PC-3 (cell line): ENCODE results near the gene ZNF37A. TPM values are rescaled to one million over a fixed set of nuclear protein-coding genes. Genes with fewer than 3 reads are reported as not detected.
"Not testable (repeated sequence)": the region's sequence is repeated elsewhere in the genome, so short reads cannot be mapped to it uniquely, and the experiment has no call there.

Experiments used
- ATAC-seq: fragments of 200-7000 bp; cut with Tn5 transposase; 2 replicates; pipeline ENCODE4 v1.9.1; 2020; ENCODE audit warnings: mild to moderate bottlenecking, moderate library complexity
- BruUV-seq: library from RNA; stranded (reverse); fragments of 400-500 nt; replicated peaks from 2 replicates; lab custom pipeline; 2021; lab: Mats Ljungman, UMichigan
- CTCF ChIA-PET: fragments of 300-600 bp; sonication (Branson Sonifier 250); formaldehyde crosslinking; loops from one replicate; lab custom pipeline; 2022; ENCODE audit warnings: antibody characterized with exemption; lab: Charles Lee
- POLR2A ChIA-PET: fragments of 300-600 bp; sonication (Branson Sonifier 250); formaldehyde crosslinking; loops from one replicate; lab custom pipeline; 2022; ENCODE audit warnings: antibody characterized with exemption; ENCODE audit not compliant: unreplicated experiment; lab: Charles Lee
- DNase-seq: peaks from one replicate; pipeline ENCODE4 v3.0.0-alpha.2; 2015
- H2AFZ ChIP-seq: fragments of 300-600 bp; sonication (generic); 2 replicates; pipeline ENCODE4 v1.6.0; 2016; ENCODE audit warnings: antibody characterized with exemption, low read length
- H3F3A ChIP-seq: fragments of 300-600 bp; sonication (generic); one replicate; pipeline ENCODE4 v1.6.0; 2017; ENCODE audit warnings: antibody characterized with exemption, low read length, control low read depth, mild to moderate bottlenecking; ENCODE audit not compliant: unreplicated experiment
- H3K27ac ChIP-seq: fragments of 300-600 bp; sonication (generic); 2 replicates; pipeline ENCODE4 v1.5.1; 2016; ENCODE audit warnings: mild to moderate bottlenecking, low read length
- H3K27me3 ChIP-seq: fragments of 300-600 bp; sonication (generic); 2 replicates; pipeline ENCODE4 v1.6.1; 2016; ENCODE audit warnings: low read length, mixed read lengths
- H3K36me3 ChIP-seq: fragments of 300-600 bp; sonication (generic); 2 replicates; pipeline ENCODE4 v1.6.1; 2016; ENCODE audit warnings: low read depth, mixed run types, low read length, mixed read lengths
- H3K4me1 ChIP-seq: fragments of 300-600 bp; sonication (generic); 2 replicates; pipeline ENCODE4 v1.5.1; 2016; ENCODE audit warnings: low read length; ENCODE audit not compliant: insufficient read depth
- H3K4me2 ChIP-seq: fragments of 300-600 bp; sonication (generic); 2 replicates; pipeline ENCODE4 v1.6.0; 2016; ENCODE audit warnings: low read length
- H3K4me3 ChIP-seq: fragments of 300-600 bp; sonication (generic); 2 replicates; pipeline ENCODE4 v1.5.1; 2016; ENCODE audit warnings: mild to moderate bottlenecking, low read length, mixed read lengths
- H3K79me2 ChIP-seq: fragments of 300-600 bp; sonication (generic); 2 replicates; pipeline ENCODE4 v1.6.1; 2017; ENCODE audit warnings: low read length, mixed read lengths
- H3K9ac ChIP-seq: fragments of 300-600 bp; sonication (generic); 2 replicates; pipeline ENCODE4 v1.6.0; 2016; ENCODE audit warnings: mild to moderate bottlenecking, low read length
- H3K9me2 ChIP-seq: fragments of 300-600 bp; sonication (generic); replicated peaks from 2 replicates; pipeline ENCODE4 v1.6.1; 2016; ENCODE audit warnings: mixed run types, low read length, mixed read lengths
- H3K9me3 ChIP-seq: fragments of 300-600 bp; sonication (generic); 2 replicates; pipeline ENCODE4 v1.6.1; 2016; ENCODE audit warnings: low read length, mixed read lengths
- H4K20me1 ChIP-seq: fragments of 300-600 bp; sonication (generic); 2 replicates; pipeline ENCODE4 v1.6.1; 2016; ENCODE audit warnings: low read length, mixed read lengths
- EZH2 ChIP-seq: fragments of 300-600 bp; sonication (generic); IDR thresholded peaks from one replicate; pipeline ENCODE4 v1.6.1; 2017; ENCODE audit warnings: antibody characterized with exemption, mild to moderate bottlenecking, low read length; ENCODE audit not compliant: unreplicated experiment
- EZH2phosphoT487 ChIP-seq: fragments of 300-600 bp; sonication (generic); IDR thresholded peaks from 2 replicates; pipeline ENCODE4 v1.6.1; 2018; ENCODE audit warnings: mild to moderate bottlenecking, antibody characterized with exemption, low read length, borderline replicate concordance
- intact Hi-C: fragments of 100-400 bp; cut with micrococcal nuclease; formaldehyde crosslinking; loops from 2 replicates; pipeline ENCODE4 v1.9.0; 2023
- total RNA-seq: library from RNA; depleted of rRNA; stranded (reverse); fragments of >200 nt; gene quantifications from 2 replicates; pipeline ENCODE4 v1.2.3, GENCODE V29; 2014
- TF ChIP-seq, protein P1 (sequence below): fragments of 300-600 bp; sonication (generic); conservative IDR thresholded peaks from 2 replicates; pipeline ENCODE4 v1.5.1; 2017; ENCODE audit warnings: antibody characterized with exemption, low read depth, mild to moderate bottlenecking, low read length

Gene ZNF37A
- total RNA-seq, 1 experiment from 2014 or later, result 25.7 TPM

DNA sequence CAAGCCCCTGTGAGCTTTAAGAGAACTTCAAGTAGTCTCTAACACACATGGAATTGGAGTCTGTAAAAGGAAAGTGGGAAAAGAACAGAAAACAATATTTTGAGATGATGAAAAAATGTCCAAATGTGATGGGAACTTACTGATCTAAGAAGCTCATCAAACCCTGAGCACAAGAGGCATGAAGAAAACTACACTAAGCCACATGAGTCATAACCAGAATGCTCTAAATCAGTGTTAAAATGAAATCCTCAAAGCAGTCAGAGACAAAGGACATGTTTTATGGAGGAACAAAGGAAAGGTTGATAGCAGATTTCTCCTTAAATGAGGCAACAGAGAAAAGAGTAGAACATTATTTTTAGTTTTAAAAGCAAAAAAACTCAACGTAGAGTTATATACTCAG, 46.5 kb upstream of the ZNF37A start:
- Histone ChIP-seq H3F3A (no peaks in the 10 kb centered on the region), H3K27me3 (no peaks in the 10 kb centered on the region), H3K27ac (no peak overlapping the region), H3K4me3 (no peak overlapping the region), H3K36me3 (peaks cover 72% of the 10 kb centered on the region), H3K9me2 (no peaks in the 10 kb centered on the region), H3K4me1 (no peaks in the 10 kb centered on the region), H3K9me3 (peaks cover 20% of the 10 kb centered on the region), H3K9ac (no peak overlapping the region), H2AFZ (no peak overlapping the region), H4K20me1 (no peaks in the 10 kb centered on the region), H3K79me2 (no peaks in the 10 kb centered on the region), H3K4me2 (no peak overlapping the region)
- ATAC-seq (no peak), DNase-seq (no peak)
- ChIA-PET CTCF (no interaction called here), POLR2A (no interaction called here)
- intact Hi-C loops, result no loop called here
- BruUV-seq, result no TSS peak
- TF ChIP-seq EZH2phosphoT487, result no peak

DNA sequence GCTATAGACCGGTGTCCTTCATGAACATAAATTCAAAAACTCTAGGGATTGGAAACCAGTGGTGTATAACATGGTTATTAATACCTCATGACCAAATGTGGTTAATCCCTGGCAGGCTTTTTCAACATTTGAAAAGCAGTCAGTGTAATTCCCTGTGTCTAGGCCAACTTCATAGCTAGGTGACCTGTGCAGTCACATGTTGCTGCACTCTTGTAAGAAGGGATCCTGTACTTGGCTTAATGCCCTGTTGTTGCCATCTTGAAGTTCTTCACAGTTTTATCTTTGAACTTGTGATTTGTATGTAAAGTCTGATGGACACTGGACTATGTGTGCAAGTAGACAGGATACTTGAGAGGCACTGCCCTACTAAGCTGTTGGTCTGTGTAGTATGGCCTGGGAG, 43.9 kb upstream of the ZNF37A start:
- no peak overlapping the region for H3K4me2 ChIP-seq
- H3K9me2 ChIP-seq, result no peaks in the 10 kb centered on the region
- H3K36me3 ChIP-seq, result peaks cover 81% of the 10 kb centered on the region
- H3K9me3 ChIP-seq, result peaks cover 37% of the 10 kb centered on the region
- H3F3A ChIP-seq, result no peaks in the 10 kb centered on the region
- DNase-seq, result no peak
- intact Hi-C loops, result loop anchor here (10.0 kb wide), 1 partner anchor 75 kb away; the partner anchor contains the start of gene ZNF25
- no peaks in the 10 kb centered on the region for H3K79me2 ChIP-seq
- TF ChIP-seq EZH2, result no peak
- TF ChIP-seq EZH2phosphoT487, result no peak
- TF ChIP-seq, protein P1, sequence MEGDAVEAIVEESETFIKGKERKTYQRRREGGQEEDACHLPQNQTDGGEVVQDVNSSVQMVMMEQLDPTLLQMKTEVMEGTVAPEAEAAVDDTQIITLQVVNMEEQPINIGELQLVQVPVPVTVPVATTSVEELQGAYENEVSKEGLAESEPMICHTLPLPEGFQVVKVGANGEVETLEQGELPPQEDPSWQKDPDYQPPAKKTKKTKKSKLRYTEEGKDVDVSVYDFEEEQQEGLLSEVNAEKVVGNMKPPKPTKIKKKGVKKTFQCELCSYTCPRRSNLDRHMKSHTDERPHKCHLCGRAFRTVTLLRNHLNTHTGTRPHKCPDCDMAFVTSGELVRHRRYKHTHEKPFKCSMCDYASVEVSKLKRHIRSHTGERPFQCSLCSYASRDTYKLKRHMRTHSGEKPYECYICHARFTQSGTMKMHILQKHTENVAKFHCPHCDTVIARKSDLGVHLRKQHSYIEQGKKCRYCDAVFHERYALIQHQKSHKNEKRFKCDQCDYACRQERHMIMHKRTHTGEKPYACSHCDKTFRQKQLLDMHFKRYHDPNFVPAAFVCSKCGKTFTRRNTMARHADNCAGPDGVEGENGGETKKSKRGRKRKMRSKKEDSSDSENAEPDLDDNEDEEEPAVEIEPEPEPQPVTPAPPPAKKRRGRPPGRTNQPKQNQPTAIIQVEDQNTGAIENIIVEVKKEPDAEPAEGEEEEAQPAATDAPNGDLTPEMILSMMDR, result no peak
- ChIA-PET CTCF (no interaction called here), POLR2A (no interaction called here)
- ATAC-seq, result no peak
- no TSS peak for BruUV-seq
- H3K27me3 ChIP-seq, result no peaks in the 10 kb centered on the region
- no peaks in the 10 kb centered on the region for H4K20me1 ChIP-seq
- no peak overlapping the region for H3K4me3 ChIP-seq
- H3K27ac ChIP-seq, result no peak overlapping the region
- H3K4me1 ChIP-seq, result no peaks in the 10 kb centered on the region
- no peak overlapping the region for H2AFZ ChIP-seq
- H3K9ac ChIP-seq, result no peak overlapping the region

DNA sequence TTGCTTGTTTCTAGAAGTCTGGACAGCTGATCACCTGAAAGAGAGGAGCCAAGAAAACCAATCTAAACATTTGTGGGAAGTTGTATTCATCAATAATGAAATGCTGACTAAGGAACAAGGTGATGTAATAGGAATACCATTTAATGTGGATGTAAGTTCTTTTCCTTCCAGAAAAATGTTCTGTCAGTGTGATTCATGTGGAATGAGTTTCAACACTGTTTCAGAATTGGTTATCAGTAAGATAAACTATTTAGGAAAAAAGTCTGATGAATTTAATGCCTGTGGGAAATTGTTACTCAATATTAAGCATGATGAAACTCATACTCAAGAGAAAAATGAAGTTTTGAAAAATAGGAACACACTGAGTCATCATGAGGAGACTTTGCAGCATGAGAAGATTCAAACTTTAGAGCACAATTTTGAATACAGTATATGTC, 39.8 kb upstream of the ZNF37A start:
- Histone ChIP-seq H3K36me3 (peaks cover 93% of the 10 kb centered on the region), H3F3A (no peaks in the 10 kb centered on the region), H3K4me2 (no peak overlapping the region), H3K4me1 (no peaks in the 10 kb centered on the region), H3K9ac (no peak overlapping the region), H3K79me2 (no peaks in the 10 kb centered on the region), H3K9me3 (peaks cover 63% of the 10 kb centered on the region), H3K27ac (no peak overlapping the region), H3K9me2 (no peaks in the 10 kb centered on the region), H3K4me3 (no peak overlapping the region; the same call in 1 of the 2 replicates), H2AFZ (no peak overlapping the region), H3K27me3 (no peaks in the 10 kb centered on the region), H4K20me1 (no peaks in the 10 kb centered on the region)
- BruUV-seq, result no TSS peak
- no peak for TF ChIP-seq EZH2phosphoT487
- TF ChIP-seq, protein P1, result no peak
- TF ChIP-seq EZH2, result no peak
- no peak for ATAC-seq
- ChIA-PET POLR2A (no interaction called here), CTCF (no interaction called here)
- DNase-seq, result no peak
- intact Hi-C loops, result loop anchor here (10.0 kb wide), 1 partner anchor 80 kb away; the partner anchor contains the start of gene ZNF25

DNA sequence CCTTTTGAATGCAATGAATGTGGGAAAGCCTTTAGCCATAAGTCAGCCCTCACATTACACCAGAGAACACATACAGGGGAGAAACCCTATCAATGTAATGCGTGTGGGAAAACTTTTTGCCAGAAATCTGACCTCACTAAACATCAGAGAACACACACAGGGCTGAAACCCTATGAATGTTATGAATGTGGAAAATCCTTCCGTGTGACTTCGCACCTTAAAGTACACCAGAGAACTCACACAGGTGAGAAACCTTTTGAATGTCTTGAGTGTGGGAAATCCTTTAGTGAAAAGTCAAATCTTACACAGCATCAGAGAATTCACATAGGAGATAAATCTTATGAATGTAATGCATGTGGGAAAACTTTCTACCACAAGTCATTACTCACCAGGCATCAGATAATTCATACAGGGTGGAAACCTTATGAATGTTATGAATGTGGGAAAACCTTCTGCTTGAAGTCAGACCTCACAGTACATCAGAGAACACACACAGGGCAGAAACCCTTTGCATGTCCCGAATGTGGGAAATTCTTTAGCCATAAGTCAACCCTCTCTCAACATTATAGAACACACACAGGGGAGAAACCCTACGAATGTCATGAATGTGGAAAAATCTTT, 38.8 kb upstream of the ZNF37A start:
- H3K27me3 ChIP-seq, POLR2A ChIA-PET, H3K27ac ChIP-seq, DNase-seq, H3K9me2 ChIP-seq, CTCF ChIA-PET, H2AFZ ChIP-seq, H3K79me2 ChIP-seq, H3K4me3 ChIP-seq, H3F3A ChIP-seq, H3K9ac ChIP-seq, H3K4me2 ChIP-seq, H4K20me1 ChIP-seq, ATAC-seq, H3K4me1 ChIP-seq: not testable (repeated sequence)
- peaks cover 57% of the 10 kb centered on the region for H3K9me3 ChIP-seq
- intact Hi-C loops, result loop anchor here (10.0 kb wide), 1 partner anchor 81 kb away; the partner anchor contains the start of gene ZNF25
- peaks cover 93% of the 10 kb centered on the region for H3K36me3 ChIP-seq
- BruUV-seq, result TSS peak; percentile 1

DNA sequence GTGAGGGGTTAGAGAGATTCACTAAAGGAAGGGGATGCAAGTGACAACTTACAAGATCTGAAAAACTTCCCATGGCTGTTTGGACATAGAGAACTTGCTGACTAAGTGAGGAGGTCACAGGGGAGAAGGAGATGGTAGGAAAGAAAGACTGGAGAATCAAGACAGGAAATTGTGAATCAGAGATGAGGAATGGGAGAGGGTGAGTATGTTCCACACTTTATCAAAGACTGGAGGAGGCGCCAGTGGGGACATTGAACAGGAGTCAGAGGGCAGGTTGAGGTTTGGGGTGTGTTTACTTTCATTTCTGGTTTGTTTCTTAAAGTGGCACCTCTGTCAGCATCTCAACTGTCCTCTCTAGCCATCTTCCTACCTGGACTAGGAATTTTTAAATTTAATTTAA, 24.5 kb upstream of the ZNF37A start:
- H3K9me3 ChIP-seq, H3K4me2 ChIP-seq, H3F3A ChIP-seq, intact Hi-C loops, H2AFZ ChIP-seq, H3K4me1 ChIP-seq, H3K27me3 ChIP-seq, H3K4me3 ChIP-seq, POLR2A ChIA-PET, ATAC-seq, H3K27ac ChIP-seq, H3K9me2 ChIP-seq, BruUV-seq, H3K36me3 ChIP-seq, H4K20me1 ChIP-seq, CTCF ChIA-PET, H3K79me2 ChIP-seq, H3K9ac ChIP-seq: not testable (repeated sequence)
- DNase-seq, result peak; percentile 59
